Subcutaneous abdominal adipose tissue (tissue), 5 donors: Measurements from ENCODE around the gene MSH4.
"Not testable (repeated sequence)": the region's sequence is repeated elsewhere in the genome, so short reads cannot be mapped to it uniquely, and the experiment has no call there.

ENCODE experiments used
- H3K27ac ChIP-seq: one replicate; pipeline ENCODE4 v1.7.0; 2013; ENCODE audit warnings: low read depth, mild to moderate bottlenecking, inconsistent platforms, low read length, moderate library complexity
- H3K27me3 ChIP-seq, 5 donors: one replicate each; pipeline ENCODE4 v1.7.0; 2013; ENCODE audit warnings: low read length in 5 of 5, inconsistent platforms in 1 of 5; ENCODE audit not compliant: control insufficient read depth in 5 of 5, insufficient read depth in 4 of 5
- H3K36me3 ChIP-seq, 5 donors: one replicate each; pipeline ENCODE4 v1.7.0; 2013; ENCODE audit warnings: low read length in 5 of 5; ENCODE audit not compliant: control insufficient read depth in 5 of 5, insufficient read depth in 5 of 5
- H3K4me1 ChIP-seq, 5 donors: one replicate each; pipeline ENCODE4 v1.7.0; 2013; ENCODE audit warnings: low read length in 5 of 5, mild to moderate bottlenecking in 3 of 5, moderate library complexity in 1 of 5; ENCODE audit not compliant: control insufficient read depth in 5 of 5, insufficient read depth in 5 of 5
- H3K4me3 ChIP-seq, 5 donors: one replicate each; pipeline ENCODE4 v1.7.0; 2013; ENCODE audit warnings: low read length in 5 of 5, low read depth in 1 of 5
- H3K9ac ChIP-seq, 5 donors: one replicate each; pipeline ENCODE4 v1.7.0; 2013; ENCODE audit warnings: low read length in 5 of 5, mild to moderate bottlenecking in 4 of 5, moderate library complexity in 3 of 5
- H3K9me3 ChIP-seq, 5 donors: one replicate each; pipeline ENCODE4 v1.7.0; 2013; ENCODE audit warnings: low read length in 5 of 5; ENCODE audit not compliant: control insufficient read depth in 5 of 5
- donor health status: healthy.
- donor health status: healthy.
- donor health status: healthy.
- donor health status: healthy.
- donor health status: healthy.

The MSH4 gene

GRCh38 chr1:75908717-75909152, 112.1 kb downstream of the MSH4 start:
- H3K4me3 ChIP-seq, result no peak overlapping the region
- no peaks in the 10 kb centered on the region for H3K27me3 ChIP-seq
- no peak overlapping the region for H3K9ac ChIP-seq
- peaks cover 0 to 6% (median 3%) of the 10 kb centered on the region in 5 donors for H3K9me3 ChIP-seq
- no peaks in the 10 kb centered on the region for H3K4me1 ChIP-seq
- no peaks in the 10 kb centered on the region for H3K36me3 ChIP-seq
- no peak overlapping the region for H3K27ac ChIP-seq

GRCh38 chr1:75916834-75917233, 120.2 kb downstream of the MSH4 start:
- no peaks in the 10 kb centered on the region for H3K36me3 ChIP-seq
- no peak overlapping the region for H3K4me3 ChIP-seq
- no peaks in the 10 kb centered on the region for H3K9me3 ChIP-seq

GRCh38 chr1:75922698-75923097, 126.0 kb downstream of the MSH4 start:
- Histone ChIP-seq H3K4me3 (no peak overlapping the region), H3K27me3 (no peaks in the 10 kb centered on the region), H3K4me1 (no peaks in the 10 kb centered on the region), H3K27ac (no peak overlapping the region), H3K9ac (no peak overlapping the region), H3K9me3 (no peaks in the 10 kb centered on the region), H3K36me3 (no peaks in the 10 kb centered on the region)

More at GRCh38 chr1:75916834-75917233, 120.2 kb downstream of the MSH4 start:
- no peaks in the 10 kb centered on the region for H3K4me1 ChIP-seq
- H3K27me3 ChIP-seq, result no peaks in the 10 kb centered on the region
- H3K27ac ChIP-seq, result no peak overlapping the region
- no peak overlapping the region for H3K9ac ChIP-seq

- H3K9me3 ChIP-seq, result no peaks in the 10 kb centered on the region
- H3K4me3 ChIP-seq, result no peak within 1 kb of the TSS
- H3K9ac ChIP-seq, result no peak within 1 kb of the TSS
- H3K27ac ChIP-seq, result no peak within 1 kb of the TSS
- H3K4me1 ChIP-seq, result no peaks in the 10 kb centered on the region
- no peaks in the 10 kb centered on the region for H3K27me3 ChIP-seq
- no peaks in the 10 kb centered on the region for H3K36me3 ChIP-seq
Measured at GRCh38 chr1:75932304-75932703, 135.6 kb downstream of the MSH4 start, which contains the start of gene ASB17. Gene ASB17, minus strand, starts transcription at chr1:75932404. Its CDS starts 113 bp downstream, at chr1:75932291.

GRCh38 chr1:75937034-75937433, 140.4 kb downstream of the MSH4 start:
- Histone ChIP-seq H3K27ac (no peak overlapping the region), H3K4me1 (no peaks in the 10 kb centered on the region), H3K4me3 (no peak overlapping the region), H3K27me3 (no peaks in the 10 kb centered on the region), H3K9ac (no peak overlapping the region), H3K36me3 (no peaks in the 10 kb centered on the region), H3K9me3 (no peaks in the 10 kb centered on the region)

GRCh38 chr1:75943037-75943436, 146.4 kb downstream of the MSH4 start:
- H3K4me3 ChIP-seq, H3K9me3 ChIP-seq, H3K27me3 ChIP-seq, H3K4me1 ChIP-seq, H3K36me3 ChIP-seq, H3K9ac ChIP-seq, H3K27ac ChIP-seq: not testable (repeated sequence)

GRCh38 chr1:75950176-75950575, 153.5 kb downstream of the MSH4 start:
- H3K9me3 ChIP-seq, result peaks cover 0 to 9% (median 0%) of the 10 kb centered on the region in 5 donors
- no peak overlapping the region for H3K27ac ChIP-seq
- no peaks in the 10 kb centered on the region for H3K36me3 ChIP-seq
- no peak overlapping the region for H3K4me3 ChIP-seq
- no peaks in the 10 kb centered on the region for H3K27me3 ChIP-seq
- no peaks in the 10 kb centered on the region for H3K4me1 ChIP-seq
- no peak overlapping the region for H3K9ac ChIP-seq

GRCh38 chr1:75952016-75952415, 155.3 kb downstream of the MSH4 start:
- H3K4me3 ChIP-seq, result no peak overlapping the region

GRCh38 chr1:75953461-75953860, 156.8 kb downstream of the MSH4 start:
- no peak overlapping the region for H3K9ac ChIP-seq
- no peaks in the 10 kb centered on the region for H3K36me3 ChIP-seq
- no peaks in the 10 kb centered on the region for H3K9me3 ChIP-seq
- no peak overlapping the region for H3K27ac ChIP-seq
- no peak overlapping the region for H3K4me3 ChIP-seq
- H3K27me3 ChIP-seq, result no peaks in the 10 kb centered on the region
- no peaks in the 10 kb centered on the region for H3K4me1 ChIP-seq

More at GRCh38 chr1:75952016-75952415, 155.3 kb downstream of the MSH4 start:
- H3K4me1 ChIP-seq, result no peaks in the 10 kb centered on the region
- H3K9ac ChIP-seq, result no peak overlapping the region
- no peaks in the 10 kb centered on the region for H3K27me3 ChIP-seq
- H3K36me3 ChIP-seq, result no peaks in the 10 kb centered on the region
- H3K27ac ChIP-seq, result no peak overlapping the region
- no peaks in the 10 kb centered on the region for H3K9me3 ChIP-seq

GRCh38 chr1:75954586-75954985, 157.9 kb downstream of the MSH4 start:
- Histone ChIP-seq H3K36me3 (no peaks in the 10 kb centered on the region), H3K9ac (no peak overlapping the region), H3K4me3 (no peak overlapping the region), H3K4me1 (no peaks in the 10 kb centered on the region), H3K27ac (no peak overlapping the region), H3K27me3 (no peaks in the 10 kb centered on the region), H3K9me3 (no peaks in the 10 kb centered on the region)
